ENCODE data around the gene GUCY1A2. TPM values are rescaled to one million over a fixed set of nuclear protein-coding genes. Genes with fewer than 3 reads are reported as not detected.

The GUCY1A2 gene
- total RNA-seq, 1 donor from 2014 or later, result 23.5 TPM

DNA sequence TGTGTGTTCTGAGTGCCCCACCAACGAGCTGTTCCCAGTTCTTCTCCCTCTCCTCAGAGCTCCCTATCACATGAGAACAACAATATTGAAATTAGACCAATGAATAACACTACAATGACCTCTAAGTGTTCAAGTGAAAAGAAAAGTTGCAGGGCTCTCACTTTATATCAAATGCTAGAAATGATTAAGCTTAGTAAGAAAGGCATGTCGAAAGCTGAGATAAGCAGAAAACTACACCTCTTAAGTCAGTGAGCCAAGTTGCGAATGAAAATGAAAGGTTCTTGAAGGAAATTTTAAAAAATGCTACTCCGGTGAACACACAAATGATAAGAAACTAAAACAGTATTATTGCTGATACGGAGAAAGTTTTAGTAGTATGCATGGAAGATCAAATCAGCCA, 199.8 kb downstream of the GUCY1A2 start:
- peak in 1 of 2 donors; percentile 31 for ATAC-seq
- Histone ChIP-seq H3K27ac (no peak overlapping the region), H3K36me3 (no peaks in the 10 kb centered on the region), H3K4me3 (no peak overlapping the region), H3K4me1 (no peaks in the 10 kb centered on the region), H3K27me3 (ENCODE audit: low read depth) (no peaks in the 10 kb centered on the region), H3K9me3 (no peaks in the 10 kb centered on the region)
- intact Hi-C loops (cut with DNase I), result no loop called here
- no peak for DNase-seq
- TF ChIP-seq, protein P1, sequence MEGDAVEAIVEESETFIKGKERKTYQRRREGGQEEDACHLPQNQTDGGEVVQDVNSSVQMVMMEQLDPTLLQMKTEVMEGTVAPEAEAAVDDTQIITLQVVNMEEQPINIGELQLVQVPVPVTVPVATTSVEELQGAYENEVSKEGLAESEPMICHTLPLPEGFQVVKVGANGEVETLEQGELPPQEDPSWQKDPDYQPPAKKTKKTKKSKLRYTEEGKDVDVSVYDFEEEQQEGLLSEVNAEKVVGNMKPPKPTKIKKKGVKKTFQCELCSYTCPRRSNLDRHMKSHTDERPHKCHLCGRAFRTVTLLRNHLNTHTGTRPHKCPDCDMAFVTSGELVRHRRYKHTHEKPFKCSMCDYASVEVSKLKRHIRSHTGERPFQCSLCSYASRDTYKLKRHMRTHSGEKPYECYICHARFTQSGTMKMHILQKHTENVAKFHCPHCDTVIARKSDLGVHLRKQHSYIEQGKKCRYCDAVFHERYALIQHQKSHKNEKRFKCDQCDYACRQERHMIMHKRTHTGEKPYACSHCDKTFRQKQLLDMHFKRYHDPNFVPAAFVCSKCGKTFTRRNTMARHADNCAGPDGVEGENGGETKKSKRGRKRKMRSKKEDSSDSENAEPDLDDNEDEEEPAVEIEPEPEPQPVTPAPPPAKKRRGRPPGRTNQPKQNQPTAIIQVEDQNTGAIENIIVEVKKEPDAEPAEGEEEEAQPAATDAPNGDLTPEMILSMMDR (IDR thresholded peaks at IDR 0.05), result no peak

GRCh38 chr11:106815209-106815608, 203.1 kb downstream of the GUCY1A2 start:
- H3K27me3 ChIP-seq (ENCODE audit: low read depth), result no peaks in the 10 kb centered on the region
- intact Hi-C loops (cut with DNase I), result no loop called here
- H3K27ac ChIP-seq, result no peak overlapping the region
- no peak for ATAC-seq
- DNase-seq, result no peak
- no peak overlapping the region for H3K4me3 ChIP-seq
- no peaks in the 10 kb centered on the region for H3K36me3 ChIP-seq
- H3K9me3 ChIP-seq, result no peaks in the 10 kb centered on the region
- TF ChIP-seq, protein P1 (IDR thresholded peaks at IDR 0.05), result no peak
- no peaks in the 10 kb centered on the region for H3K4me1 ChIP-seq

DNA sequence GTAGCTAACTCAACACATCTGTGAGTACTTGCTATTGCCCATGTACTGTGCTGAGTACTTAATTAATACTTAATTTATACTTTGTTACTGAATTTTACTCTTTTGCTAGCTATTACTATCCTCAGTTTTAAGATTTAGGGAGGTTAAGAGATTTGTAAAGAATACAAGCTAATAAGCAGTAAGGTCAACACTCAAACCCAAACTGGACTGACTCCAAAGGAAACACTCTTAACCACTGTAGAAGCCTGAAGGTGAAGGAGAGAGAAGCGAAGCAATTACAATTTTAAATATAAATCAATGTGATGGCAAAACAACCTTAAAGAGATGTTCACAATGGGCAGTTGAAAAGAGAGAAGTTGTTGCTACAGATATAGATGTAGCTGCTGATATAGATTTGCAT, 204.5 kb downstream of the GUCY1A2 start:
- H3K4me3 ChIP-seq, result no peak overlapping the region
- DNase-seq (no peak), ATAC-seq (peak in 1 of 2 donors; percentile 58)
- no peaks in the 10 kb centered on the region for H3K27me3 ChIP-seq (ENCODE audit: low read depth)
- H3K36me3 ChIP-seq, result no peaks in the 10 kb centered on the region
- TF ChIP-seq, protein P1 (IDR thresholded peaks at IDR 0.05), result no peak
- H3K9me3 ChIP-seq, result no peaks in the 10 kb centered on the region
- intact Hi-C loops (cut with DNase I), result no loop called here
- no peaks in the 10 kb centered on the region for H3K4me1 ChIP-seq
- no peak overlapping the region for H3K27ac ChIP-seq

DNA sequence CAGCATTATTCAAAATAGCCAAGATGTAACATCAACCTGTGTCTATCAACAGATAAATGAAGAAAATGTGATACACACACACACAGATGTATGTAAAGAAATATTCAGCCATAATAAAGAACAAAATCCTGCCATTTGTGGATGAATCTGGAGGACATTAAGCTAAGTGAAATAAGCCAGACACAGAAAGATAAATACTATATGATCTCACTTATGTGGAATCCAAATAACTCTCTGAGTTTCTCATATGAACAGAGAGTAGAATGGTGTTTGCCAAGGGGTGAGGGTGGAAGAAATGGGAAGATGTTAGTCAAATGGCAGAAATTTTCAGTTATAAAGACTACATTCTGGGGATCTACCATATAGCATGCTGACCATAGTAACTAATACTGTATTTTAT, 224.2 kb downstream of the GUCY1A2 start:
- H3K36me3 ChIP-seq, result no peaks in the 10 kb centered on the region
- no peaks in the 10 kb centered on the region for H3K27me3 ChIP-seq (ENCODE audit: low read depth)
- intact Hi-C loops (cut with DNase I), result no loop called here
- DNase-seq, result no peak
- no peak overlapping the region for H3K27ac ChIP-seq
- H3K9me3 ChIP-seq, result no peaks in the 10 kb centered on the region
- H3K4me1 ChIP-seq, result no peaks in the 10 kb centered on the region
- no peak overlapping the region for H3K4me3 ChIP-seq
- TF ChIP-seq, protein P1 (IDR thresholded peaks at IDR 0.05), result no peak
- no peak for ATAC-seq

GRCh38 chr11:106789406-106789805, 228.9 kb downstream of the GUCY1A2 start:
- no peaks in the 10 kb centered on the region for H3K9me3 ChIP-seq
- H3K4me3 ChIP-seq, result no peak overlapping the region
- no peak overlapping the region for H3K27ac ChIP-seq
- TF ChIP-seq, protein P1 (IDR thresholded peaks at IDR 0.05), result no peak
- intact Hi-C loops (cut with DNase I), result no loop called here
- ATAC-seq (no peak), DNase-seq (no peak)
- no peaks in the 10 kb centered on the region for H3K36me3 ChIP-seq
- no peaks in the 10 kb centered on the region for H3K4me1 ChIP-seq
- H3K27me3 ChIP-seq (ENCODE audit: low read depth), result no peaks in the 10 kb centered on the region

DNA sequence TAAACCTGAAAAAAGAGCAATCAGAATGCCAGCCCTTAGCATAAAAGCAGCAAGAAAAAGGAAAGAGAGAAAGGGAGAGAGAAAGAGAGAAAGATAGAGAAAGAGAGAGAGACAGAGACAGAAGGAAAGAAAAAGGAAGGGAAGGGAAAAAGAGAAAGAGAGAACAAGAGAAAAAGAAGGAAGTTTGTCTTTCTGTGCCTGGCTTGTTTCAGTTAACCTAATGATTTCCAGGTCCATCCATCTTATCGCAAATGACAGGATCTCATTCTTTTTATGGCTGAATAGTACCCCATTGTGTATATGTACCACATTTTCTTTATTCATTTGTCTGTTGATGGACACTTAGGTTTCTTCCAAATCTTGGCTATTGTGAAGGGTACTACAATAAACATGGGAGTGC, 230.8 kb downstream of the GUCY1A2 start:
- ATAC-seq, result no peak
- DNase-seq, result no peak
- TF ChIP-seq, protein P1 (IDR thresholded peaks at IDR 0.05), result no peak
- Histone ChIP-seq H3K4me3 (no peak overlapping the region), H3K9me3 (no peaks in the 10 kb centered on the region), H3K27me3 (ENCODE audit: low read depth) (no peaks in the 10 kb centered on the region), H3K4me1 (no peaks in the 10 kb centered on the region), H3K27ac (no peak overlapping the region), H3K36me3 (no peaks in the 10 kb centered on the region)
- intact Hi-C loops (cut with DNase I), result no loop called here
